Activated CD4-positive, alpha-beta T cell treated with anti-CD3 and anti-CD28 coated beads, Interleukin-2, amount 50 U/mL, for 48 hours (primary cell): ENCODE data around the gene TRIO.
"Not testable (repeated sequence)": the region's sequence is repeated elsewhere in the genome, so short reads cannot be mapped to it uniquely, and the experiment has no call there.

ENCODE experiments used
- DNase-seq, 2 experiments: peaks; one replicate each; pipeline ENCODE4 v3.0.0-alpha.2; 2020

TRIO gene

GRCh38 chr5:14366763-14367162 is 223.6 kb downstream of the TRIO start:
- no peak for DNase-seq

GRCh38 chr5:14367364-14367763 is 224.2 kb downstream of the TRIO start:
- DNase-seq = no peak

GRCh38 chr5:14369780-14370179 is 226.6 kb downstream of the TRIO start:
- no peak for DNase-seq

- no peak for DNase-seq
Observed at GRCh38 chr5:14370386-14370785, 227.2 kb downstream of the TRIO start.

- DNase-seq = no peak
Observed at GRCh38 chr5:14373685-14374084, 230.5 kb downstream of the TRIO start.

GRCh38 chr5:14374100-14374499 is 231.0 kb downstream of the TRIO start:
- no peak for DNase-seq

- no peak for DNase-seq
Observed at GRCh38 chr5:14376789-14377188, 233.6 kb downstream of the TRIO start.

- DNase-seq = no peak
Observed at GRCh38 chr5:14379739-14380497, 236.8 kb downstream of the TRIO start.

- DNase-seq = no peak
Observed at GRCh38 chr5:14380712-14381111, 237.6 kb downstream of the TRIO start.

GRCh38 chr5:14382640-14383039 is 239.5 kb downstream of the TRIO start:
- no peak for DNase-seq

- DNase-seq = no peak
Observed at GRCh38 chr5:14383923-14384322, 240.8 kb downstream of the TRIO start.

GRCh38 chr5:14385019-14385418 is 241.9 kb downstream of the TRIO start:
- DNase-seq = no peak

GRCh38 chr5:14386884-14387624 is 243.9 kb downstream of the TRIO start:
- no peak for DNase-seq

- no peak for DNase-seq
Observed at GRCh38 chr5:14388741-14389140, 245.6 kb downstream of the TRIO start.

- not testable (repeated sequence) for DNase-seq
Observed at GRCh38 chr5:14392552-14392951, 249.4 kb downstream of the TRIO start.

GRCh38 chr5:14394365-14394764 is 251.2 kb downstream of the TRIO start:
- no peak for DNase-seq

- no peak for DNase-seq
Observed at GRCh38 chr5:14395411-14395810, 252.3 kb downstream of the TRIO start.

GRCh38 chr5:14396066-14396465 is 252.9 kb downstream of the TRIO start:
- no peak for DNase-seq

GRCh38 chr5:14396737-14397136 is 253.6 kb downstream of the TRIO start:
- no peak for DNase-seq

- DNase-seq = no peak
Observed at GRCh38 chr5:14397717-14398116, 254.6 kb downstream of the TRIO start.

GRCh38 chr5:14399054-14399692 is 256.0 kb downstream of the TRIO start:
- DNase-seq = no peak

- DNase-seq = no peak
Observed at GRCh38 chr5:14400085-14400484, 256.9 kb downstream of the TRIO start.

GRCh38 chr5:14400611-14401010 is 257.5 kb downstream of the TRIO start:
- no peak for DNase-seq

- no peak for DNase-seq
Observed at GRCh38 chr5:14401639-14402038, 258.5 kb downstream of the TRIO start.
